PC-9 (cell line): ENCODE measurements around the gene ZC3HAV1. TPM values are rescaled to one million over a fixed set of nuclear protein-coding genes. Genes with fewer than 3 reads are reported as not detected.
"Not testable (repeated sequence)": the region's sequence is repeated elsewhere in the genome, so short reads cannot be mapped to it uniquely, and the experiment has no call there.

Source experiments
- BruUV-seq: library from RNA; stranded (reverse); fragments of 400-500 nt; replicated peaks from 2 replicates; lab custom pipeline; 2021; lab: Mats Ljungman, UMichigan
- CTCF ChIA-PET: fragments of 300-600 bp; sonication (Branson Sonifier 250); formaldehyde crosslinking; loops from one replicate; lab custom pipeline; 2022; ENCODE audit warnings: antibody characterized with exemption; lab: Charles Lee
- POLR2A ChIA-PET: fragments of 300-600 bp; sonication (Branson Sonifier 250); formaldehyde crosslinking; loops from one replicate; lab custom pipeline; 2022; ENCODE audit warnings: antibody characterized with exemption; ENCODE audit not compliant: unreplicated experiment; lab: Charles Lee
- DNase-seq, 2 experiments: peaks; one replicate each; pipeline versions ENCODE4 v3.0.0 to v3.0.0-alpha.2; 2015 to 2022; ENCODE audit warnings: mixed read lengths in 1 of 2
- H2AFZ ChIP-seq: fragments of 200-600 bp; sonication (generic); 2 replicates; pipeline ENCODE4 v1.8.1; 2017; ENCODE audit warnings: antibody characterized with exemption
- H3F3A ChIP-seq: fragments of 200-600 bp; sonication (generic); 2 replicates; pipeline ENCODE4 v1.8.1; 2017; ENCODE audit warnings: antibody characterized with exemption, mild to moderate bottlenecking, low read depth; ENCODE audit not compliant: insufficient read depth
- H3K27ac ChIP-seq: fragments of 200-600 bp; sonication (generic); 2 replicates; pipeline ENCODE4 v1.6.1; 2016; ENCODE audit warnings: mixed run types
- H3K27me3 ChIP-seq: fragments of 200-600 bp; sonication (generic); 2 replicates; pipeline ENCODE4 v1.6.1; 2016; ENCODE audit warnings: low read depth, mixed run types; ENCODE audit not compliant: insufficient read depth
- H3K36me3 ChIP-seq: fragments of 200-600 bp; sonication (generic); 2 replicates; pipeline ENCODE4 v1.6.1; 2016; ENCODE audit warnings: low read depth, mixed run types
- H3K4me1 ChIP-seq: fragments of 200-600 bp; sonication (generic); replicated peaks from 2 replicates; pipeline ENCODE4 v1.6.1; 2016; ENCODE audit warnings: mixed run types; ENCODE audit not compliant: insufficient read depth
- H3K4me2 ChIP-seq: fragments of 200-600 bp; sonication (generic); 2 replicates; pipeline ENCODE4 v1.6.1; 2017; ENCODE audit warnings: mixed run types
- H3K4me3 ChIP-seq: fragments of 200-600 bp; sonication (generic); 2 replicates; pipeline ENCODE4 v1.6.1; 2016; ENCODE audit warnings: mixed run types
- H3K79me2 ChIP-seq: fragments of 200-600 bp; sonication (generic); 2 replicates; pipeline ENCODE4 v1.6.1; 2017; ENCODE audit warnings: low read depth, mixed run types
- H3K9me2 ChIP-seq: fragments of 200-600 bp; sonication (generic); 2 replicates; pipeline ENCODE4 v1.8.1; 2017; ENCODE audit warnings: mild to moderate bottlenecking; ENCODE audit not compliant: insufficient read depth
- H3K9me3 ChIP-seq: fragments of 200-600 bp; sonication (generic); 2 replicates; pipeline ENCODE4 v1.8.1; 2016; ENCODE audit warnings: low read depth; ENCODE audit not compliant: insufficient read depth
- H4K20me1 ChIP-seq: fragments of 200-600 bp; sonication (generic); 2 replicates; pipeline ENCODE4 v1.8.1; 2017; ENCODE audit not compliant: insufficient read depth
- EZH2 ChIP-seq: fragments of 200-600 bp; sonication (generic); IDR thresholded peaks from 2 replicates; pipeline ENCODE4 v1.8.0; 2017; ENCODE audit warnings: antibody characterized with exemption, low read depth
- intact Hi-C: fragments of 100-400 bp; cut with micrococcal nuclease; formaldehyde crosslinking; loops from one replicate; pipeline ENCODE4 v1.10.0; 2022; ENCODE audit not compliant: unreplicated experiment
- total RNA-seq: library from RNA; stranded (reverse); gene quantifications from 2 replicates; pipeline ENCODE4 v1.2.3, GENCODE V29; 2021
- TF ChIP-seq, protein P1 (sequence below): fragments of 200-600 bp; sonication (generic); conservative IDR thresholded peaks from 2 replicates; pipeline ENCODE4 v1.6.1; 2017; ENCODE audit warnings: mixed run types, antibody characterized with exemption, mild to moderate bottlenecking, moderate library complexity

ZC3HAV1 gene
- total RNA-seq, 1 experiment from 2014 or later: 36.7 TPM

GRCh38 chr7:139109983-139110411, 477 bp upstream of the ZC3HAV1 start:
- Histone ChIP-seq H3K9me2 (no peaks in the 10 kb centered on the region), H3K4me1 (peaks cover 21% of the 10 kb centered on the region), H3K9me3 (no peaks in the 10 kb centered on the region), H3K27ac (peak overlapping the region; percentile 75), H3F3A (peaks cover 9% of the 10 kb centered on the region), H3K4me2 (peak overlapping the region; percentile 89), H3K79me2 (peaks cover 34% of the 10 kb centered on the region), H3K36me3 (no peaks in the 10 kb centered on the region), H3K4me3 (peak overlapping the region; percentile 93), H4K20me1 (no peaks in the 10 kb centered on the region), H3K27me3 (no peaks in the 10 kb centered on the region), H2AFZ (peak overlapping the region; percentile 95)
- CTCF ChIA-PET: no interaction called here
- POLR2A ChIA-PET: interaction anchor here (0.6 to 0.7 kb wide), 2 partner anchors 337 to 1040 kb away, joined by 4 to 20 read pairs; no protein-coding TSS in a partner anchor
- no peak for TF ChIP-seq EZH2
- TF ChIP-seq, protein P1, sequence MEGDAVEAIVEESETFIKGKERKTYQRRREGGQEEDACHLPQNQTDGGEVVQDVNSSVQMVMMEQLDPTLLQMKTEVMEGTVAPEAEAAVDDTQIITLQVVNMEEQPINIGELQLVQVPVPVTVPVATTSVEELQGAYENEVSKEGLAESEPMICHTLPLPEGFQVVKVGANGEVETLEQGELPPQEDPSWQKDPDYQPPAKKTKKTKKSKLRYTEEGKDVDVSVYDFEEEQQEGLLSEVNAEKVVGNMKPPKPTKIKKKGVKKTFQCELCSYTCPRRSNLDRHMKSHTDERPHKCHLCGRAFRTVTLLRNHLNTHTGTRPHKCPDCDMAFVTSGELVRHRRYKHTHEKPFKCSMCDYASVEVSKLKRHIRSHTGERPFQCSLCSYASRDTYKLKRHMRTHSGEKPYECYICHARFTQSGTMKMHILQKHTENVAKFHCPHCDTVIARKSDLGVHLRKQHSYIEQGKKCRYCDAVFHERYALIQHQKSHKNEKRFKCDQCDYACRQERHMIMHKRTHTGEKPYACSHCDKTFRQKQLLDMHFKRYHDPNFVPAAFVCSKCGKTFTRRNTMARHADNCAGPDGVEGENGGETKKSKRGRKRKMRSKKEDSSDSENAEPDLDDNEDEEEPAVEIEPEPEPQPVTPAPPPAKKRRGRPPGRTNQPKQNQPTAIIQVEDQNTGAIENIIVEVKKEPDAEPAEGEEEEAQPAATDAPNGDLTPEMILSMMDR: no peak
- intact Hi-C loops: loop anchor here (1.0 kb wide), 4 partner anchors 23 to 250 kb away; partner anchors contain the start of gene UBN2
- no peak for DNase-seq
- no TSS peak for BruUV-seq

DNA sequence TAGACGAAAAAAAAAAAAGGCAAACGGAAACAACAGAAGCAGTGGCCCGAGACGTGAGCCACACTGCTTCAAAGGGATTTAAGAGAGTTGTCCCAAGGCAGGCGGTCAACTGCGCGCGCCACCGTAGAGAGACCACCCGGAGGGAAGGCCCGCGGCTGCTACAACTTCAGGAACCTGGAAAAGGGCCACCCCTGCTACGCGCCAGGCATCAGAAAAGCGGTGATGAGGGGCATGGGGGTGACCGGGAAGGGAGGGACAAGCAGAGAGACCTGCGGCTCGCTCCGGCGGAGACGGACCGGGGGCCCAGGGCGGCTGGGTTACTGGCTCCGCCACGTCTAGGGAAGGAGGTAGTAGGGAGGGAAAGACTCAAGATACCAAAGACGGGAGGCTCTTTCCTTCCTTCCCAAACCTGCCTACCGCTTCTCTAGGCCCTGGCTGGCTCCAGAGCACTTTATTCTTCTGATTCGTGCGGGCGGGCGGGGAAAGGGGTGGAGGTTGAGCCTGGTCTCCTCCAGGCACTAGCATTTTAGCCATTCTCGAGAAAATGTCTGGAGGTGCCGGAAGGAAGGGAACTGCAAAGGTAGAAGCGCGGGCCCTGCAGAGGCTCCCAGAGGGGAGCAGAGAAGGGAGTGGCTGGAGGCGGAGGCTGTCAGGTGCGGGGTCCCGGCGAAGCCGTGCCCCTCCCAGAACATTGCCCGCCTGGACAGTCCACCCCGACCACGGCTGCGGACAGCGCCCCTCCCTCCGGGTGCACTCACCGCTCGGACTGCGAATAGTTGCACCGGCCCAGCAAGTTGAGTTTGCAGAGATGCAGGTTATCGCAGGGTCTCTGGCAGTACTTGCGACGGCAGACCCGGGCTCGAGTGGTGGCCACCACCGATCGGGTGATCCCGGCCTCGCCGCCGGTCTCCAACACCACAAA, 993 bp downstream of the ZC3HAV1 start:
- POLR2A ChIA-PET: no interaction called here
- peaks cover 9% of the 10 kb centered on the region for H3F3A ChIP-seq
- peaks cover 48% of the 10 kb centered on the region for H3K79me2 ChIP-seq
- peak overlapping the region; percentile 75 for H3K27ac ChIP-seq
- peak overlapping the region; percentile 93 for H3K4me3 ChIP-seq
- H3K4me2 ChIP-seq: peak overlapping the region; percentile 89
- DNase-seq: peak; percentile 26 to 47
- BruUV-seq: no TSS peak
- TF ChIP-seq EZH2: no peak
- TF ChIP-seq, protein P1: no peak
- peaks cover 21% of the 10 kb centered on the region for H3K4me1 ChIP-seq
- H3K36me3 ChIP-seq: no peaks in the 10 kb centered on the region
- no peaks in the 10 kb centered on the region for H3K9me2 ChIP-seq
- no peaks in the 10 kb centered on the region for H3K9me3 ChIP-seq
- peak overlapping the region; percentile 95 for H2AFZ ChIP-seq
- no peaks in the 10 kb centered on the region for H4K20me1 ChIP-seq
- no peaks in the 10 kb centered on the region for H3K27me3 ChIP-seq
- CTCF ChIA-PET: no interaction called here
- intact Hi-C loops: loop anchor here (1.0 kb wide), 4 partner anchors 25 to 252 kb away; partner anchors contain the start of gene UBN2

- ChIA-PET POLR2A (no interaction called here), CTCF (no interaction called here)
Measured at GRCh38 chr7:139106959-139107358, 2.6 kb downstream of the ZC3HAV1 start.

GRCh38 chr7:139106227-139106626, 3.3 kb downstream of the ZC3HAV1 start:
- H3K4me2 ChIP-seq, POLR2A ChIA-PET, H3K27ac ChIP-seq: not testable (repeated sequence)

More at GRCh38 chr7:139106959-139107358, 2.6 kb downstream of the ZC3HAV1 start:
- Histone ChIP-seq H4K20me1 (no peaks in the 10 kb centered on the region), H3K27ac (no peak overlapping the region), H3K36me3 (no peaks in the 10 kb centered on the region), H3K4me3 (no peak overlapping the region; the same call in 1 of the 2 replicates), H3K4me2 (peak overlapping the region; percentile 89; the same call in 1 of the 2 replicates), H3K4me1 (peaks cover 21% of the 10 kb centered on the region), H3F3A (peaks cover 9% of the 10 kb centered on the region), H3K27me3 (no peaks in the 10 kb centered on the region), H3K9me2 (no peaks in the 10 kb centered on the region), H3K79me2 (peaks cover 58% of the 10 kb centered on the region), H3K9me3 (no peaks in the 10 kb centered on the region), H2AFZ (no peak overlapping the region)
- DNase-seq: no peak
- no TSS peak for BruUV-seq
- TF ChIP-seq, protein P1: no peak
- TF ChIP-seq EZH2: no peak
- intact Hi-C loops: no loop called here

More at GRCh38 chr7:139106227-139106626, 3.3 kb downstream of the ZC3HAV1 start:
- Histone ChIP-seq H3K79me2 (peaks cover 60% of the 10 kb centered on the region), H3K4me1 (peaks cover 21% of the 10 kb centered on the region)
- H3K27me3 ChIP-seq, H3K9me2 ChIP-seq, H3F3A ChIP-seq, H4K20me1 ChIP-seq, H2AFZ ChIP-seq, H3K36me3 ChIP-seq, BruUV-seq, DNase-seq, H3K4me3 ChIP-seq, H3K9me3 ChIP-seq, intact Hi-C loops, CTCF ChIA-PET: not testable (repeated sequence)
